Measurements from ENCODE around the gene SLC4A11.

DNA sequence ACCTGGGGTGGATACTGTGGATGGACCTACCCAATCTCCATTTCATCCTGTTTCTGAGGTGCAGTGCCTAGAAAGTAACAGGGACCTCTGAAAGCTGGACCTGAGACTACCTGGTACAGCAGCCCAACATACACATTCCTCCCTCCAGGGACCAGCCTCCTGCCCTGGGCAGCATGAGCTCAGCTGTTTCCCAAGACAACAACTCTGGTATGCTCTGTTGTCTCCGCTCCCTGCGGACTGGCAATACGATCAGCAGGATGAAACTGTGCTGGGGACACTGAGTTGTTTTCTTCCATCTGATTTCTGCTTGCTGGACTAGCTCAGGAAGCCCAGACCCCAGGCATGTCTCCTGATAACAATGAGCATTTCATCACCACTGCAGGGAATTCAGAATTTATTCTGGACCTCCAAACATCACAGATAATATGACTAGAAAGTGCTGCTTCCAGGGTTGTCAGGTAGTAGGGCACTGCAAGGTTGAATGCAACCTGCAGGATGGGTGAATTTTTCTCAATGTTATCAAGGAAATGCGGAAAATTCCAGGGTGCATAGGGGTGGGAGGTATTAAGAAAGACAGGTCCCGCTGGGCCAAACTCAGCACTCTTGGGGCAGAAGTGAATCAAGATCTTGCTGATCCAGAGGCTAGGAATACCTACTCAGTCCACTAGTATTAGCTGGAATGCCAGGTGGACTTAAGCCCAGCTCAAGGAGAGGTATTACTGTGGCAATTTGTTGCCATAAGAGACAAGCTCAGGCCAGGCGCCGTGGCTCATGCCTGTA lies 38.9 kb upstream of the SLC4A11 start:
- TF ChIP-seq CTCF (IDR thresholded peaks at IDR 0.05; ENCODE audit: low read depth, low read length) (no peak), POLR2A (IDR thresholded peaks at IDR 0.05; ENCODE audit: extremely low read depth, insufficient read length) (no peak)
